Aorta (tissue), 5 donors: ENCODE results near the gene POMC. TPM values are rescaled to one million over a fixed set of nuclear protein-coding genes. Genes with fewer than 3 reads are reported as not detected.
"Not testable (repeated sequence)": the region's sequence is repeated elsewhere in the genome, so short reads cannot be mapped to it uniquely, and the experiment has no call there.

Source experiments
- ATAC-seq: fragments of 200-7000 bp; cut with Tn5 transposase; one replicate; pipeline ENCODE4 v1.9.1; 2022; ENCODE audit warnings: moderate library complexity; ENCODE audit not compliant: low FRiP score
- DNase-seq, 2 donors: peaks; one replicate each; pipeline ENCODE4 v3.0.0-alpha.2; 2020
- H3K27ac ChIP-seq, 2 donors: one replicate each; pipeline ENCODE4 v1.5.1; 2013; ENCODE audit warnings: low read length in 2 of 2, mild to moderate bottlenecking in 2 of 2, moderate library complexity in 2 of 2, control low read depth in 1 of 2, inconsistent platforms in 1 of 2, low read depth in 1 of 2
- H3K27me3 ChIP-seq, 2 donors: one replicate each; pipeline ENCODE4 v1.6.1; 2013; ENCODE audit warnings: control low read depth in 1 of 2, low read length in 1 of 2, mild to moderate bottlenecking in 1 of 2, moderate library complexity in 1 of 2; ENCODE audit not compliant: insufficient read depth in 2 of 2, control insufficient read depth in 1 of 2
- H3K36me3 ChIP-seq, 2 donors: one replicate each; pipeline ENCODE4 v1.6.1; 2013; ENCODE audit warnings: control low read depth in 1 of 2, low read length in 1 of 2, mild to moderate bottlenecking in 1 of 2; ENCODE audit not compliant: insufficient read depth in 2 of 2, control insufficient read depth in 1 of 2
- H3K4me1 ChIP-seq, 2 donors: one replicate each; pipeline ENCODE4 v1.6.1; 2013; ENCODE audit warnings: low read length in 2 of 2, control low read depth in 1 of 2, mild to moderate bottlenecking in 1 of 2, moderate library complexity in 1 of 2; ENCODE audit not compliant: insufficient read depth in 2 of 2, control insufficient read depth in 1 of 2
- H3K4me3 ChIP-seq, 2 donors: one replicate each; pipeline ENCODE4 v1.5.1; 2013; ENCODE audit warnings: low read length in 2 of 2, control low read depth in 1 of 2, mild to moderate bottlenecking in 1 of 2
- H3K9me3 ChIP-seq: one replicate; pipeline ENCODE4 v1.6.1; 2013; ENCODE audit warnings: mild to moderate bottlenecking, low read length; ENCODE audit not compliant: control insufficient read depth
- whole genome bisulfite sequencing, 2 donors: extraction: QIAGEN DNeasy Blood & Tissue Kit; methylation state at CpG; one replicate each; pipeline ENCODE4 v1.1.7; 2013; 5-methylcytosine and 5-hydroxymethylcytosine counted together
- intact Hi-C, 2 donors: fragments of 100-400 bp; cut with DNase I; formaldehyde crosslinking; loops; one replicate each; pipeline versions ENCODE4 v1.14.2 to v1.15.0; 2022
- polyA plus RNA-seq, 2 donors: library from polyadenylated mRNA; stranded (reverse); fragments of 200-250 nt; gene quantifications; one replicate each; pipeline ENCODE4 v1.2.3, GENCODE V29; 2013
- total RNA-seq, 2 donors: library from RNA; stranded (reverse); fragmentation: NEBNext Ultra II Directional; extraction: Animal tissue kit (Norgen Biotek cat#: 25700); gene quantifications; one replicate each; pipeline ENCODE4 v1.2.1, GENCODE V29; 2021
- donor health status: healthy with polysubstance abuse.
- donor health status: Bipolar disorder and iron deficiency.
- donor health status: DM: no; HTN: no; CAD: no.
- donor health status: DM: no; HTN: no; CAD: no.
- donor health status: DM: yes; HTN: yes; CAD: no.

Gene POMC
- total and polyA plus RNA-seq, 4 donors = 0.38 to 4.5 (median 1.3) TPM

- intact Hi-C loops = no loop called here
- H3K27me3 ChIP-seq = no peaks in the 10 kb centered on the region
- H3K4me1 ChIP-seq = no peaks in the 10 kb centered on the region
- ATAC-seq (no peak), DNase-seq (peak in 1 of 2 donors; percentile 47)
- no peaks in the 10 kb centered on the region for H3K36me3 ChIP-seq
- H3K4me3 ChIP-seq = no peak overlapping the region
- no peak overlapping the region for H3K27ac ChIP-seq
- no peaks in the 10 kb centered on the region for H3K9me3 ChIP-seq
- WGBS, 2 donors = 85 to 90% methylated on average over 10 of the region's 10 CpGs
Measured at GRCh38 chr2:25155401-25155800, 13.0 kb downstream of the POMC start.

DNA sequence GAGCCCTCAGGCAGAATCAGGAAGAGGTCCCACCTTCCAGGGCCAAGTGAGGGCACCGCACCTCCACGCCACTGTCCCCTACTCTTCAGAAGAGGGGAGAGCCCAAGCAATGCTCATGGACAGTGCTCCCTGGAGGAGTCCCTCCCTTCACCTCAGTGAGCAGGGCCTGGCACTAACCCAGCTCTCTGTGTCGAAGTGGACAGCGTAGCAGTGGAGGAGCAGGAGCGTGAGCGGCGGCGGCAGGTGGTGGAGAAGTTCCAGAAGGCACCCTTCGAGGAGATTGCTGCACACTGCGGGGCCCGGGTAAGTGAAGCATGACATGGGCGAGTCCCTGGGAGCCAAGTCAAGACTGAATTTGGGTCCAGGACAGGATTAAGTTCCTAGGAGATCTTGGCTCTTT is 16.7 kb downstream of the POMC start:
- ATAC-seq (no peak), DNase-seq (peak in 1 of 2 donors; percentile 69)
- H3K36me3 ChIP-seq = no peaks in the 10 kb centered on the region
- no peaks in the 10 kb centered on the region for H3K4me1 ChIP-seq
- H3K9me3 ChIP-seq = no peaks in the 10 kb centered on the region
- H3K27ac ChIP-seq = no peak overlapping the region
- no peak overlapping the region for H3K4me3 ChIP-seq
- H3K27me3 ChIP-seq = no peaks in the 10 kb centered on the region
- intact Hi-C loops = no loop called here
- WGBS, 2 donors = 93 to 95% methylated on average over 12 of the region's 12 CpGs

- H3K27me3 ChIP-seq, H3K9me3 ChIP-seq, H3K36me3 ChIP-seq, ATAC-seq, H3K4me1 ChIP-seq, H3K27ac ChIP-seq, H3K4me3 ChIP-seq, intact Hi-C loops: not testable (repeated sequence)
- peak in 1 of 2 donors; percentile 1 for DNase-seq
- WGBS, 2 donors = 98 to 99% methylated on average over 5 of the region's 5 CpGs
Measured at GRCh38 chr2:25150993-25151392, 17.4 kb downstream of the POMC start.

DNA sequence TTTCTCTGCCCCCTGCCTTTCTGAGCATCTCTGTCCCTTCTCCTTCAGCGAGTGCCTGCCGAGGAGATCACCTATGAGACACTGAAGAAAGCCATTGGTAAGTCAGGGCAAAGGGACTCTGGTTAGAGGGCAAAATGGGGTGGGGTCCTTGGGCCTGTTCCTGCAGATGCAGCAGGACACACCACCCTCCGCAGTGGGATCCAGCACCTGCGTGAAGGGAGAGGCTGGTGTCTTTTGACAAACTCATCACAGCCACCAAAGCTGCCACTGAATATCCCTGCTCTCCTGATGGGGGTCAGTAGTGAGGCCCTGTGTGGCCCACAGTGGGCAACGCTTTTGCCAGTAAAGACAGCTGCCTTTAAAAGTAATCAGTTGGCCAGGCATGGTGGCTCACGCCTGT is 18.7 kb downstream of the POMC start:
- no peaks in the 10 kb centered on the region for H3K36me3 ChIP-seq
- WGBS, 2 donors = 95 to 96% methylated on average over 6 of the region's 6 CpGs
- H3K27ac ChIP-seq = no peak overlapping the region
- intact Hi-C loops = no loop called here
- no peak for ATAC-seq
- H3K9me3 ChIP-seq = no peaks in the 10 kb centered on the region
- no peaks in the 10 kb centered on the region for H3K27me3 ChIP-seq
- no peaks in the 10 kb centered on the region for H3K4me1 ChIP-seq
- H3K4me3 ChIP-seq = no peak overlapping the region
- peak in 1 of 2 donors; percentile 28 for DNase-seq

GRCh38 chr2:25146896-25147295 is 21.5 kb downstream of the POMC start:
- intact Hi-C loops = no loop called here
- Histone ChIP-seq H3K27me3 (no peaks in the 10 kb centered on the region), H3K4me3 (no peak overlapping the region), H3K36me3 (no peaks in the 10 kb centered on the region), H3K27ac (no peak overlapping the region), H3K4me1 (no peaks in the 10 kb centered on the region), H3K9me3 (no peaks in the 10 kb centered on the region)
- WGBS, 2 donors = 98 to 100% methylated on average over 10 of the region's 10 CpGs
- ATAC-seq (no peak), DNase-seq (no peak)

DNA sequence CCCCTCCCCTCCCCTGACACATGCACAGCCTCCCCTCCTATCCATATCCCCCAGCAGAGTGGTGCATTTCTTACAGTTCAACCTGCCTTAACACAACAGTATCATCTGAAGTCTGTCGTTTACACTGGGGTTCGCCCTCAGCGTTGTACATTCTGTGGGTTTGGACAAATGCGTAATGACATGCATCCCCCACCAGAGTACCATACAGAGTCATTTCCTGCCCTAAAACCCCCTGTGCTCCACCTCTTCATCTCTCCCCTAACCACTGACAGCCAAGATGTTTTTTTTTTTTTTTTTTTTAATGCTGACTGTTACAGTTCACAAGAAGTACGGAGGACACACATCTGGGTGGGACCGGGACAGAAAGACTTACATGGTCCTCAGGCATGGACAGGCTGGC is 22.6 kb downstream of the POMC start:
- WGBS, 2 donors = 83 to 89% methylated on average over 6 of the region's 6 CpGs
- no peaks in the 10 kb centered on the region for H3K27me3 ChIP-seq
- no peaks in the 10 kb centered on the region for H3K4me1 ChIP-seq
- H3K4me3 ChIP-seq = no peak overlapping the region
- no peak overlapping the region for H3K27ac ChIP-seq
- intact Hi-C loops = no loop called here
- DNase-seq = no peak
- ATAC-seq = no peak
- no peaks in the 10 kb centered on the region for H3K9me3 ChIP-seq
- H3K36me3 ChIP-seq = no peaks in the 10 kb centered on the region

DNA sequence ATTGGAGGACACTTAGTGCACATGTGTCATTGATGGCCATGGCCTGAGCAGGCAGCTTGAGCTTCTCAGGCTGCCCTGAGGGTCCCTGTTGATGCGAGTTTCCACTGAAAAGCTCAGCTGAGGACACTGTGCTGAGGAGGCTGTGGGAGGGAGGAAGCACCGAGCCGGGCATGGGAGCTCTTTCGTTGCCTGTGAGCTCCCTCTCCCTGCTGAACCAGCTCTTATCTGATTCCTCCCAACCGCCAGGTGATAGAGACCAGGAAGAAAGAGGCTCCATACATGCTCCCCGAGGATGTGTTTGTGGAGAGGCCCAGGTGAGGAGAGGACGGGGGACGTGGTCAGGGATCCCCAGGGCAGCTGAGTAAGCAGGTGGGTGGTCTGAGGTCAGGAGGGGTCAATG is 27.3 kb downstream of the POMC start:
- Histone ChIP-seq H3K4me3 (no peak overlapping the region), H3K4me1 (no peaks in the 10 kb centered on the region), H3K27ac (no peak overlapping the region), H3K36me3 (no peaks in the 10 kb centered on the region), H3K27me3 (no peaks in the 10 kb centered on the region), H3K9me3 (no peaks in the 10 kb centered on the region)
- 84 to 85% methylated on average over 8 of the region's 8 CpGs for WGBS, 2 donors
- ATAC-seq (no peak), DNase-seq (no peak)
- intact Hi-C loops = no loop called here

DNA sequence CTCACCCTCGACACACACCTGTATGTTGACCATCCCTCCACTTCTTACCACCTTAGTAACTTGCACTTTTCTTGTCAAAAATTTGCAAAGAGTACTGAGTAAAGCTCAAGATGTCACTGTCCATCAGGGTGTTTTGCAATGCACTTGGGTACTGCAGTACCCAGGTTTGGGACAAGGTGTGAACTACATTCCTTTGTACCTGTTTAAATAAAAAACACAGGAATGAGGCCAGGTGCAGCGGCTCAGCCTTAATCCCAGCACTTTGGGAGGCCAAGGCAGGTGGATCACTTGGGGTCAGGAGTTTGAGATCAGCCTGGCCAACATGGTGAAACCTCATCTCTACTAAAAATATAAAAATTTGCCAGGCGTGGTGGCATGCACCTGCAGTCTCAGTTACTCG is 27.8 kb downstream of the POMC start:
- H3K27me3 ChIP-seq, DNase-seq, H3K4me1 ChIP-seq, intact Hi-C loops, ATAC-seq, H3K36me3 ChIP-seq, H3K9me3 ChIP-seq, H3K27ac ChIP-seq, H3K4me3 ChIP-seq: not testable (repeated sequence)
- 97% methylated on average over 4 of the region's 4 CpGs for WGBS, 2 donors

DNA sequence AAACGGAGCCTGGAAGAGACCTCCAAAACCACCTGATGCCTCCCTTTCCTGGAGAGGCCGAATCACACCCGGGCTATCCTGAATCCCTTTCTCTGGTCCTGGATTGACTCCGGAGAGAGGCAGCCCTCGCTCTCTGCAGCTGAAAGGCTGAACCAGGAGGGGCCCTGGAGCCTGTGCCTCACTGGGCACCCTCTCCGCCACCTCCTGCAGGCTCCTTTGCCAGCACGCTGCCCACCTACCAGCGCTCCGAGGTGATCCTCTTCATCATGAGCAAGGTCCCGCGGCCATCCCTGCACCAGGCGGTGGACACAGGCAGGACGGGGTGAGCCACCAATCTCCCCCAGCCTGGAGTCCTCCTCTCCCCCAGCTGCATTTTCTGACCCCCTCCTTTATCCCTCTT is 35.7 kb downstream of the POMC start:
- no peak for DNase-seq
- no peaks in the 10 kb centered on the region for H3K27me3 ChIP-seq
- intact Hi-C loops = loop anchor here in 1 of 2 donors (5.0 kb wide), 1 partner anchor 90 kb away; the partner anchor contains the start of gene EFR3B
- no peaks in the 10 kb centered on the region for H3K9me3 ChIP-seq
- 95 to 97% methylated on average over 13 of the region's 13 CpGs for WGBS, 2 donors
- no peaks in the 10 kb centered on the region for H3K4me1 ChIP-seq
- H3K36me3 ChIP-seq = no peaks in the 10 kb centered on the region
- H3K4me3 ChIP-seq = no peak overlapping the region
- no peak for ATAC-seq
- H3K27ac ChIP-seq = no peak overlapping the region
